HepG2 (cell line): Measurements from ENCODE around the gene GAS6. TPM values are rescaled to one million over a fixed set of nuclear protein-coding genes. Genes with fewer than 3 reads are reported as not detected.

ENCODE experiments used
- ATAC-seq: fragments of 200-7000 bp; cut with Tn5 transposase; 3 replicates; pipeline ENCODE4 v1.9.1; 2020; ENCODE audit warnings: mild to moderate bottlenecking, moderate library complexity
- BruUV-seq: library from RNA; stranded (reverse); fragments of 400-500 nt; replicated peaks from 2 replicates; lab custom pipeline; 2021; lab: Mats Ljungman, UMichigan
- CTCF ChIA-PET: fragments of 300-600 bp; formaldehyde crosslinking; extraction: SDS; loops from one replicate; lab custom pipeline; 2021; ENCODE audit warnings: low total read pairs, inconsistent platforms, low intra/inter-chr PET ratio; lab: Yijun Ruan, JAX
- POLR2A ChIA-PET: fragments of 350-600 bp; sonication (Branson Sonifier 250); formaldehyde crosslinking; loops from one replicate; lab custom pipeline; 2020; ENCODE audit warnings: antibody characterized with exemption, inconsistent platforms; lab: Yijun Ruan, JAX
- DNase-seq: peaks from one replicate; pipeline ENCODE4 v3.0.0-alpha.2; 2015; ENCODE audit warnings: low spot score
- FAIRE-seq: peaks from 3 replicates; lab custom pipeline; 2011; peaks lifted over from hg19 to GRCh38; lab: Jason Lieb, UNC
- H2AFZ ChIP-seq: one replicate; pipeline ENCODE4 v1.6.1; 2011; ENCODE audit warnings: low read length, inconsistent platforms
- H3K27ac ChIP-seq: fragments of 300-600 bp; 3 replicates; pipeline ENCODE4 v1.8.0; 2011; ENCODE audit warnings: mixed run types, mild to moderate bottlenecking, mixed read lengths, low read length, inconsistent platforms; ENCODE audit not compliant: insufficient read depth; ENCODE audit errors: extremely low read length
- H3K27me3 ChIP-seq, 2 experiments: fragments of 200-600 bp in 1 of 2; 2 replicates in 1 of 2; 3 replicates in 1 of 2; pipeline versions ENCODE4 v1.6.0 to v1.8.0; 2011; ENCODE audit warnings: low read length in 2 of 2, mild to moderate bottlenecking in 2 of 2, moderate library complexity in 2 of 2, inconsistent platforms in 1 of 2; ENCODE audit not compliant: insufficient read depth in 2 of 2, control insufficient read depth in 1 of 2
- H3K36me3 ChIP-seq, 2 experiments: fragments of 200-600 bp in 1 of 2; replicated peaks in 1 of 2; 2 replicates in 1 of 2; 3 replicates in 1 of 2; pipeline versions ENCODE4 v1.5.1 to v1.8.0; 2011; ENCODE audit warnings: low read length in 2 of 2, inconsistent platforms in 1 of 2; ENCODE audit not compliant: insufficient read depth in 2 of 2, control insufficient read depth in 1 of 2
- H3K4me1 ChIP-seq: 2 replicates; pipeline ENCODE4 v1.5.1; 2012; ENCODE audit warnings: low read length, inconsistent platforms; ENCODE audit not compliant: insufficient read depth
- H3K4me2 ChIP-seq: 2 replicates; pipeline ENCODE4 v1.6.0; 2011; ENCODE audit warnings: low read depth, low read length, inconsistent platforms
- H3K4me3 ChIP-seq, 3 experiments: fragments of 200-600 bp in 1 of 3; sonication (generic), shearing (Covaris generic) in 1 of 3; replicated peaks in 1 of 3; 2 replicates each; pipeline ENCODE4 v1.5.1; 2011 to 2016; ENCODE audit warnings: low read length in 3 of 3, inconsistent platforms in 2 of 3, low read depth in 2 of 3, mild to moderate bottlenecking in 2 of 3, control low read depth in 1 of 3, mixed read lengths in 1 of 3; ENCODE audit not compliant: insufficient read depth in 1 of 3
- H3K79me2 ChIP-seq: one replicate; pipeline ENCODE4 v1.6.1; 2011; ENCODE audit warnings: low read length, inconsistent platforms; ENCODE audit not compliant: insufficient read depth
- H3K9ac ChIP-seq: 2 replicates; pipeline ENCODE4 v1.6.0; 2011; ENCODE audit warnings: mild to moderate bottlenecking, low read depth, low read length, inconsistent platforms; ENCODE audit not compliant: insufficient read depth
- H3K9me3 ChIP-seq: 2 replicates; pipeline ENCODE4 v1.5.1; 2012; ENCODE audit warnings: mild to moderate bottlenecking, low read length
- H4K20me1 ChIP-seq: 2 replicates; pipeline ENCODE4 v1.6.0; 2011; ENCODE audit warnings: inconsistent platforms, mild to moderate bottlenecking, low read length, moderate library complexity; ENCODE audit not compliant: insufficient read depth
- DNMT1 ChIP-seq: sonication (generic); formaldehyde crosslinking; IDR thresholded peaks from 2 replicates; pipeline ENCODE4 v1.5.1; 2020; ENCODE audit warnings: mild to moderate bottlenecking, missing genetic modification reagents
- FOXA3 ChIP-seq: IDR thresholded peaks from 2 replicates; pipeline ENCODE4 v1.6.1; 2016; ENCODE audit warnings: missing genetic modification reagents, missing compliant biosample characterization
- KMT2B ChIP-seq: IDR thresholded peaks from 2 replicates; pipeline ENCODE4 v1.6.1; 2016; ENCODE audit warnings: missing genetic modification reagents, missing compliant biosample characterization
- NR2F1 ChIP-seq, 2 experiments: fragments of 450-650 bp in 1 of 2; formaldehyde crosslinking in 1 of 2; IDR thresholded peaks; 2 replicates each; pipeline versions ENCODE4 v1.5.0 to v1.6.1; 2016 to 2020; ENCODE audit warnings: mild to moderate bottlenecking in 1 of 2, missing compliant biosample characterization in 1 of 2, missing genetic modification reagents in 1 of 2, moderate library complexity in 1 of 2
- RARA ChIP-seq: IDR thresholded peaks from 2 replicates; pipeline ENCODE4 v1.6.1; 2016; ENCODE audit warnings: missing genetic modification reagents, missing compliant biosample characterization
- SMAD9 ChIP-seq: sonication (generic); formaldehyde crosslinking; IDR thresholded peaks from 2 replicates; pipeline ENCODE4 v1.5.1; 2020; ENCODE audit warnings: mild to moderate bottlenecking, missing genetic modification reagents
- SP2 ChIP-seq: sonication (generic); formaldehyde crosslinking; IDR thresholded peaks from 2 replicates; pipeline ENCODE4 v1.5.1; 2020; ENCODE audit warnings: mild to moderate bottlenecking, missing genetic modification reagents
- TGIF2 ChIP-seq: IDR thresholded peaks from 2 replicates; pipeline ENCODE4 v1.6.1; 2016; ENCODE audit warnings: control low read depth, missing compliant biosample characterization
- ZEB1 ChIP-seq: IDR thresholded peaks from 2 replicates; pipeline ENCODE4 v1.6.1; 2012; ENCODE audit warnings: mild to moderate bottlenecking, low read depth, inconsistent platforms; ENCODE audit not compliant: insufficient replicate concordance
- ZNF317 ChIP-seq: sonication (generic); formaldehyde crosslinking; IDR thresholded peaks from 2 replicates; pipeline ENCODE4 v1.5.0; 2020; ENCODE audit warnings: mild to moderate bottlenecking, missing genetic modification reagents
- ZNF501 ChIP-seq: sonication (generic); formaldehyde crosslinking; IDR thresholded peaks from 2 replicates; pipeline ENCODE4 v1.5.1; 2020; ENCODE audit warnings: mild to moderate bottlenecking, moderate library complexity, missing genetic modification reagents
- ZNF543 ChIP-seq: sonication (generic); formaldehyde crosslinking; IDR thresholded peaks from 2 replicates; pipeline ENCODE4 v1.4.0; 2020; ENCODE audit warnings: mild to moderate bottlenecking, missing genetic modification reagents
- ZNF674 ChIP-seq: sonication (generic); formaldehyde crosslinking; IDR thresholded peaks from 2 replicates; pipeline ENCODE4 v1.5.0; 2020; ENCODE audit warnings: low read depth, mild to moderate bottlenecking, missing genetic modification reagents
- ZNF788 ChIP-seq: sonication (generic); formaldehyde crosslinking; IDR thresholded peaks from 2 replicates; pipeline ENCODE4 v1.5.0; 2020; ENCODE audit warnings: mild to moderate bottlenecking, missing genetic modification reagents, borderline replicate concordance
- ZSCAN22 ChIP-seq: sonication (generic); formaldehyde crosslinking; IDR thresholded peaks from 2 replicates; pipeline ENCODE4 v1.4.0; 2020; ENCODE audit warnings: mild to moderate bottlenecking, missing genetic modification reagents
- WGBS: methylation state at CpG from one replicate; pipeline ENCODE4 v1.1.6; 2017; ENCODE audit warnings: low lambda C conversion rate; 5-methylcytosine and 5-hydroxymethylcytosine counted together
- in situ Hi-C: cut with HindIII; loops from 2 replicates; pipeline ENCODE4 v1.10.0; 2017; ENCODE audit warnings: low pct_unique_long_range_greater_than_20kb; ENCODE audit not compliant: extremely low pct_ligation_motif_present
- intact Hi-C: fragments of 100-400 bp; cut with micrococcal nuclease; formaldehyde crosslinking; loops from one replicate; pipeline ENCODE4 v1.10.0; 2022; ENCODE audit not compliant: unreplicated experiment
- polyA plus RNA-seq, 8 experiments: library from polyadenylated mRNA; depleted of rRNA in 3 of 8; stranded (reverse) in 7 of 8; unstranded in 1 of 8; fragments of >200 nt; fragmentation: Illumina TruSeq in 4 of 8; extraction: Trizol in 4 of 8; gene quantifications; 2 replicates each; pipeline versions ENCODE4 v1.2.1 to v1.2.3, GENCODE V29; 2011 to 2016; ENCODE audit warnings: low read depth in 4 of 8, missing spikeins in 1 of 8, mixed read lengths in 1 of 8; ENCODE audit not compliant: insufficient read depth in 1 of 8
- total RNA-seq, 5 experiments: library from RNA; depleted of rRNA; stranded (reverse); fragments of >200 nt; fragmentation: Illumina TruSeq; extraction: Trizol; gene quantifications; 2 replicates each; pipeline ENCODE4 v1.2.3, GENCODE V29; 2016; ENCODE audit warnings: low read depth in 1 of 5
- TF ChIP-seq, protein P1 (sequence below): sonication (generic); formaldehyde crosslinking; IDR thresholded peaks from 2 replicates; pipeline ENCODE4; 2020; ENCODE audit warnings: missing genetic modification reagents, mild to moderate bottlenecking, borderline replicate concordance
- TF ChIP-seq, protein P2 (sequence below): sonication (generic); formaldehyde crosslinking; conservative IDR thresholded peaks from 2 replicates; pipeline ENCODE4 v1.5.0; 2020; ENCODE audit warnings: missing genetic modification reagents
- TF ChIP-seq, protein P3 (sequence below): IDR thresholded peaks from 2 replicates; pipeline ENCODE4 v1.6.1; 2016

Gene GAS6
- total and polyA plus RNA-seq, 2 of the 13 experiments (the other 11 are each of a cell fraction or from before 2014, with no cell fraction given), result 0.09 to 0.24 TPM

DNA sequence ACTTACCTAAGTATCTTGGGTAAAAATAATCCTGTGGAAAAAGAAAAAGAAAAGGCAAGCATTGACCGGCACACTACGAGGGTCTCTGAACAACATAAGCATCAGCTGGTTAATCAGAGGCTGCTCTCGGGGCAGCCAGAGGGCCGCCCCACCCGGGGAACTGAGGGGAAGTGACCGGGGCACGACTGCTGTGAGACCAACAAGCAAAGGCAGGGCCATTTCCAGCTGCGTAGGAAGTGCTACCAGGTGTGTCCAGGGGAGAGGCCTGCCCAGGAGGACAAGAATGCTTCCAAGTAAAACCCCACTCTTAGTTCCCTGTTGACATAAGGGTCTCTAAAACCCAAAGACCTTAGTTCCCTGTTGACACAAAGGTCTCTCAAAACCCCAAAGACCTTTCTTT, 15.9 kb downstream of the GAS6 start:
- intact Hi-C loops (no loop called here), in situ Hi-C loops (no loop called here)
- ATAC-seq (no peak), FAIRE-seq (no peak), DNase-seq (no peak)
- ChIA-PET CTCF (no interaction called here), POLR2A (no interaction called here)
- 51% methylated on average over 5 of the region's 8 CpGs for WGBS
- no peaks in the 10 kb centered on the region for H3K79me2 ChIP-seq
- no TSS peak for BruUV-seq
- H3K9ac ChIP-seq, result no peak overlapping the region
- H3K9me3 ChIP-seq, result no peaks in the 10 kb centered on the region
- no peak overlapping the region for H3K4me2 ChIP-seq
- H3K27ac ChIP-seq, result no peak overlapping the region
- H3K27me3 ChIP-seq, result no peaks in the 10 kb centered on the region
- no peak overlapping the region for H3K4me3 ChIP-seq
- H2AFZ ChIP-seq, result no peak overlapping the region
- H3K36me3 ChIP-seq, result no peaks in the 10 kb centered on the region
- H3K4me1 ChIP-seq, result peaks cover 29% of the 10 kb centered on the region
- no peaks in the 10 kb centered on the region for H4K20me1 ChIP-seq
- TF ChIP-seq ZNF543 (CRISPR knock-in tag), result no peak
- TF ChIP-seq DNMT1 (CRISPR knock-in tag), result no peak
- no peak for TF ChIP-seq ZNF788 (CRISPR knock-in tag)
- TF ChIP-seq ZEB1, result no peak
- TF ChIP-seq ZNF501, result no peak
- TF ChIP-seq FOXA3, result no peak
- TF ChIP-seq ZSCAN22 (CRISPR knock-in tag), result no peak
- TF ChIP-seq SP2, result no peak
- TF ChIP-seq KMT2B, result no peak
- TF ChIP-seq, protein P1, sequence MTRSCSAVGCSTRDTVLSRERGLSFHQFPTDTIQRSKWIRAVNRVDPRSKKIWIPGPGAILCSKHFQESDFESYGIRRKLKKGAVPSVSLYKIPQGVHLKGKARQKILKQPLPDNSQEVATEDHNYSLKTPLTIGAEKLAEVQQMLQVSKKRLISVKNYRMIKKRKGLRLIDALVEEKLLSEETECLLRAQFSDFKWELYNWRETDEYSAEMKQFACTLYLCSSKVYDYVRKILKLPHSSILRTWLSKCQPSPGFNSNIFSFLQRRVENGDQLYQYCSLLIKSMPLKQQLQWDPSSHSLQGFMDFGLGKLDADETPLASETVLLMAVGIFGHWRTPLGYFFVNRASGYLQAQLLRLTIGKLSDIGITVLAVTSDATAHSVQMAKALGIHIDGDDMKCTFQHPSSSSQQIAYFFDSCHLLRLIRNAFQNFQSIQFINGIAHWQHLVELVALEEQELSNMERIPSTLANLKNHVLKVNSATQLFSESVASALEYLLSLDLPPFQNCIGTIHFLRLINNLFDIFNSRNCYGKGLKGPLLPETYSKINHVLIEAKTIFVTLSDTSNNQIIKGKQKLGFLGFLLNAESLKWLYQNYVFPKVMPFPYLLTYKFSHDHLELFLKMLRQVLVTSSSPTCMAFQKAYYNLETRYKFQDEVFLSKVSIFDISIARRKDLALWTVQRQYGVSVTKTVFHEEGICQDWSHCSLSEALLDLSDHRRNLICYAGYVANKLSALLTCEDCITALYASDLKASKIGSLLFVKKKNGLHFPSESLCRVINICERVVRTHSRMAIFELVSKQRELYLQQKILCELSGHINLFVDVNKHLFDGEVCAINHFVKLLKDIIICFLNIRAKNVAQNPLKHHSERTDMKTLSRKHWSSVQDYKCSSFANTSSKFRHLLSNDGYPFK (CRISPR knock-in tag), result no peak
- no peak for TF ChIP-seq NR2F1 (CRISPR knock-in tag; IDR thresholded peaks at IDR 0.05)
- TF ChIP-seq, protein P2, sequence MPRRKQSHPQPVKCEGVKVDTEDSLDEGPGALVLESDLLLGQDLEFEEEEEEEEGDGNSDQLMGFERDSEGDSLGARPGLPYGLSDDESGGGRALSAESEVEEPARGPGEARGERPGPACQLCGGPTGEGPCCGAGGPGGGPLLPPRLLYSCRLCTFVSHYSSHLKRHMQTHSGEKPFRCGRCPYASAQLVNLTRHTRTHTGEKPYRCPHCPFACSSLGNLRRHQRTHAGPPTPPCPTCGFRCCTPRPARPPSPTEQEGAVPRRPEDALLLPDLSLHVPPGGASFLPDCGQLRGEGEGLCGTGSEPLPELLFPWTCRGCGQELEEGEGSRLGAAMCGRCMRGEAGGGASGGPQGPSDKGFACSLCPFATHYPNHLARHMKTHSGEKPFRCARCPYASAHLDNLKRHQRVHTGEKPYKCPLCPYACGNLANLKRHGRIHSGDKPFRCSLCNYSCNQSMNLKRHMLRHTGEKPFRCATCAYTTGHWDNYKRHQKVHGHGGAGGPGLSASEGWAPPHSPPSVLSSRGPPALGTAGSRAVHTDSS (CRISPR knock-in tag), result no peak
- no peak for TF ChIP-seq ZNF674 (CRISPR knock-in tag)
- no peak for TF ChIP-seq RARA (CRISPR knock-in tag)
- TF ChIP-seq TGIF2 (CRISPR knock-in tag), result no peak
- TF ChIP-seq, protein P3, sequence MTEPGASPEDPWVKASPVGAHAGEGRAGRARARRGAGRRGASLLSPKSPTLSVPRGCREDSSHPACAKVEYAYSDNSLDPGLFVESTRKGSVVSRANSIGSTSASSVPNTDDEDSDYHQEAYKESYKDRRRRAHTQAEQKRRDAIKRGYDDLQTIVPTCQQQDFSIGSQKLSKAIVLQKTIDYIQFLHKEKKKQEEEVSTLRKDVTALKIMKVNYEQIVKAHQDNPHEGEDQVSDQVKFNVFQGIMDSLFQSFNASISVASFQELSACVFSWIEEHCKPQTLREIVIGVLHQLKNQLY (CRISPR knock-in tag), result no peak
- no peak for TF ChIP-seq ZNF317 (CRISPR knock-in tag)
- no peak for TF ChIP-seq SMAD9 (CRISPR knock-in tag)
